HG03378 (cell line): ENCODE measurements around the gene ACKR3.

ENCODE experiments used
- ATAC-seq: cut with Tn5 transposase; IDR thresholded peaks from one replicate; pipeline ENCODE4 v1.9.1; 2021; ENCODE audit warnings: mild to moderate bottlenecking, moderate library complexity; ENCODE audit not compliant: unreplicated experiment

Gene ACKR3

GRCh38 chr2:236569573-236569973 lies at the start of gene ACKR3:
Gene ACKR3 (plus strand): TSS chr2:236569825. CDS start chr2:236580466, 10,641 bp downstream.
- peak; percentile 81 for ATAC-seq

DNA sequence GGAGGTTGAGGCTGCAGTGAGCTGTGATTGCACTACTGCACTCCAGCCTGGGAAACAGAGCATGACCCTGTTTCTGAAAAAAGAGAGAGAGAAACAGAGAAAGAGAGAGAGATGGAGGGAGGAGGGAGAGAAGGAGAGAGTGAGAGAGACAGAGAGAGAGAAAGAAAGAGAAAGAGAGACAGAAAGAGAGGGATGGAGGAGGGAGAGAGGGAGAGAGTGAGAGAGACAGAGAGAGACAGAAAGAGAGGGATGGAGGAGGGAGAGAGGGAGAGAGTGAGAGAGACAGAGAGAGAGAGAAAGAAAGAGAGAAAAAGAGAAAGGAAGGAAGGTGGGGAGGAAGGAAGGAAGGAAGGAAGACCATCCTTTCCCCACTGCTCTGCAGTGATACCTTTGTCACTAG lies 48.1 kb upstream of the ACKR3 start:
- no peak for ATAC-seq

GRCh38 chr2:236523249-236523648 lies 46.4 kb upstream of the ACKR3 start:
- ATAC-seq = no peak

GRCh38 chr2:236525411-236525997 lies 44.1 kb upstream of the ACKR3 start:
- ATAC-seq = no peak

GRCh38 chr2:236526455-236527158 lies 43.0 kb upstream of the ACKR3 start:
- no peak for ATAC-seq

DNA sequence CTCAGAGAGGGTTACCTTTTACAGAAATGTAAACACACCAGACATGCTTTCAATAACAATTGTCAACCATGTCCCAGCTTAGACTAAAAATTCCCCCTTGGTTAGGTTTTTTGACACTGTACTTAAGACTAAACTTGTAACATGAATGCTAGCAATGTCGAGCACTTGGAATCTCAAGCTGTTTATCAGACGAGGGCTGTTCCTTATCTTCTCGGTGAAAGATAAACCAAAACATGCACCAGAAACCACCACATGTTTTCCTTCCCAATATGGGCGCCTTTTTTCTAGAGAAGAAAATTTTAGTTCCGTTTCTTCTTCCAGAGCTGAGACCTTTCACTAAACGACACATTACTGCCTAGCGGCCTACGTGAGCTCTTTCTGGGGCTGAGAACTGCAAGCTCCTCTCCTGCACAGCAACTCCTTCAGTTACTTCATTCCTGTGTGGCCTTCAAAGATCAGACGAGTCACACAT lies 42.4 kb upstream of the ACKR3 start:
- no peak for ATAC-seq

GRCh38 chr2:236529606-236530005 lies 40.0 kb upstream of the ACKR3 start:
- ATAC-seq = no peak

DNA sequence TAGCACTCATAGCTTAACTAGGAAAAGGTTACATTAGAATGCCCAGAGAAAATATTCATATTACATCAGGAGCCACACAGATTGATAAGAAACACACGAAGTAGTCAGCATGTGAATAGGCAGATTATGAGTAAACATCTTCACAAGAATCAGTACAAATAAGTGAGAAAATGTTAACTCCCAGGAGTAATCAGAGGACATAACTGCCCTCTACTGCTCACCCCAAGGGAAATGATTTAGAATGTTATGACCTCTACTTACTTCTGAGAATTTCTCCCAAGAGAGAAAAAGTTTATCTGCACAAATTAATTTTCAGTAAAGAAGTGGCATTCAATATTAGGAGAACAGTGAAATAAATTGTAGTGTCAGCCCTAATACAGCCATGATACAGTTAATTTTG lies 39.1 kb upstream of the ACKR3 start:
- ATAC-seq = no peak

DNA sequence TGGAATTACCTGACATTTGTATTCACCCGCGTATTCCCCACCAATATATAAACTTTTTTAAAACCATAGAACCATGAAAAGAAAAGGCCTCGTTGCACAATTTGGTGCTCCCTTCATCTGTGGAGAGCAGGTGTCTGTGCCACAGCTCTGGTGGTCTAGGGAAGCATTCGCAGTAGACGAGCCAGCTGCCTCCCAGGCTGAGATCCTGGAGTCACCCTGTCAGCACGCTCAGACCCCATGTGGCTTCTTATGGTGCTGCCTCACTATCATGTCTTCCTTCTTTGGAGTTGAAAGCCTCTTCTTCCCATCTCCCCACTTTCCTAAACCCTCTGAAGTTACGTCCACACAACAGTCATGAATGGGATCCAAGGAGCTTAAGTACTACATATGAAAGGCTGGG lies 38.4 kb upstream of the ACKR3 start:
- no peak for ATAC-seq

- no peak for ATAC-seq
Observed at GRCh38 chr2:236531996-236532395, 37.6 kb upstream of the ACKR3 start.

DNA sequence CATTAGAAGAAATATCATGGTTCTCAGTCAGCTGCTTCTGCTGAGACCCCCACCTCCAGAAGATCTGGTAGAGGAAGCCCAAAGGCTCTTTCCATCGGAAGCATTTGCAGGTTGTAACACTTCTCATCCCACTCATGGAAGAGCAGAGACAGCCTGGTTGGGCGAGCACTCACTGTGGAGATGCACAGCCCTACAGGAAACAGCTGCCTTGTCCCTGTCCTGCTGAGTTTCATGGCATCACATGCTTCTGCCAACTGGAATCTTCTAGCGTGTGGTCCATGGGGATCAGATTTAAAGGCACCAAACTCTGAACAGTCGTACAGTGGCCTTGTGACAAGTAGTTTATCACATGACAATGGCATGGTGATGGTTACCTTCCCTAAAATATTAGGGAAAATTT lies 36.3 kb upstream of the ACKR3 start:
- ATAC-seq = no peak

- ATAC-seq = no peak
Observed at GRCh38 chr2:236535024-236535423, 34.6 kb upstream of the ACKR3 start.

- peak; percentile 55 for ATAC-seq
Observed at GRCh38 chr2:236536727-236537398, 32.8 kb upstream of the ACKR3 start.

DNA sequence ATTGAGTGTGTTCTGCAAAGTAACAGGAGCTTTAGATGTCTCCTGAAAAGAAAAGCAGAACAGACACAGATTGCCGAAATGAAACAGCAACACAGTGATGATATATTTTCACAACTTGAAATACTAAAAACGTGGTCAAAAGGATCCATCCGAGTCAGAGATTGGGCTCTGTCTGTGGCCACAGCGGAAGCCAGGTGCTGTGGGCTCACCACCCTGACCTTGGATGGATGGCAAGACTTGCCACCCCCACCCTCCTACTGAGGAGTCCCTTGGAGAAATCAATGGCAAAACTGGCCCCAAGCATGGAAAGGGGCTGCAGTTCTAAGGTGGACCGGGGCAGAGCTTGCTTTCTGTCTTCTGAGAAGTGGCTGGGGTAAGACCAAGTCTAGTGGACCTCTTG lies 31.4 kb upstream of the ACKR3 start:
- no peak for ATAC-seq

GRCh38 chr2:236541008-236541562 lies 28.5 kb upstream of the ACKR3 start:
- no peak for ATAC-seq

GRCh38 chr2:236544362-236544761 lies 25.3 kb upstream of the ACKR3 start:
- no peak for ATAC-seq

- ATAC-seq = peak; percentile 45
Observed at GRCh38 chr2:236545248-236545658, 24.4 kb upstream of the ACKR3 start.

- peak; percentile 52 for ATAC-seq
Observed at GRCh38 chr2:236545814-236546480, 23.7 kb upstream of the ACKR3 start.

GRCh38 chr2:236546561-236547002 lies 23.0 kb upstream of the ACKR3 start:
- no peak for ATAC-seq

DNA sequence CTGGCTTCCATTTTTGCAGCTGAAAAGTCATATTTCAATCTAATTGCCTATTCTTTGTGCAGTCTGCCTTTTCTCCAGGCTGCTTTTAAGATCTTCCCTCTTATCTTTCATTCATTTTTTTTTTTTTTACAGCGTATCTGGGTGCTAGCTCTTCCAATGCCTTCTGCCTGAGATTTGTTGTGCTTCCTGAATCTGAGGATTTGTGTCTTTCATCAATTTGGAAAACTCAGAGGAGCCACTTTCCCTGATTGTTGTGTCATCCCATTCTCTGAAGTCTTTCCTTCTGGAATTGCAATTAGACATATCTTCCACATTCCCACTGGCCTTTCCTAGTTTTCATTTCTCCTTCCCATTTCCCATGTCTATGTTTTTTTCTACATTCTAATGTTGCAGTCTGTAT lies 21.9 kb upstream of the ACKR3 start:
- ATAC-seq = no peak
